ENCODE data around the gene CHRND.

The CHRND gene

DNA sequence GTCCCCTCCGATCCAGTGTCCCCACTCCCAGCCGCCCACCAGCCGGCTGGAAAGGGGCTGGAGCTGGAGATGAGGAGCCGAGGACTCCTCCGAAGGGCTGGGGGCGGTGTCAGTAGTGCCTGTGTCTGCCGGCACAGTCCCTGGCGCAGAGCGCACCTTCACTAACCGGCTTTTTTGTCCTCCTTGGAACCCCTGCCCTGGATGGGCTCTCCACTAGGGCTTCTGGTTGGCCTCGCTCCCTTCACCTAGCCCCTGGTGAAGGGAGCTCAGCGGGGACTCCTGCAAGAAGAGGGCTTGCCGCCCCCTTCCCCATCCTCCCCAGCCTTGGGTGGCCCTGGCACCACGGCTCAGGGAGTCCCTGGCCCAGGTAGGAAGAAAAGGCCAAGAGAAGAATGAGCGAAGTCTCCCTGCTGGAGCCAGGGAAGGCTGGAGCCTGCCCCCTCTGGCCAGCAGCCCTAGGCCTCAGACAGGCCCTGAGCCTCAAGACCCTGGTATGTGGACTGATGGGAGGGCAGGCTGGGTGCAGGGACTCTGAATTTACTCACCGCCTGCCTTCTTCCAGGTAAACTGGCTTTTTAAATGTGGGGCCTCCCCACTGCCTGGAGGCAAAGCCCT lies 37.8 kb upstream of the CHRND start:
- no peak for DNase-seq

DNA sequence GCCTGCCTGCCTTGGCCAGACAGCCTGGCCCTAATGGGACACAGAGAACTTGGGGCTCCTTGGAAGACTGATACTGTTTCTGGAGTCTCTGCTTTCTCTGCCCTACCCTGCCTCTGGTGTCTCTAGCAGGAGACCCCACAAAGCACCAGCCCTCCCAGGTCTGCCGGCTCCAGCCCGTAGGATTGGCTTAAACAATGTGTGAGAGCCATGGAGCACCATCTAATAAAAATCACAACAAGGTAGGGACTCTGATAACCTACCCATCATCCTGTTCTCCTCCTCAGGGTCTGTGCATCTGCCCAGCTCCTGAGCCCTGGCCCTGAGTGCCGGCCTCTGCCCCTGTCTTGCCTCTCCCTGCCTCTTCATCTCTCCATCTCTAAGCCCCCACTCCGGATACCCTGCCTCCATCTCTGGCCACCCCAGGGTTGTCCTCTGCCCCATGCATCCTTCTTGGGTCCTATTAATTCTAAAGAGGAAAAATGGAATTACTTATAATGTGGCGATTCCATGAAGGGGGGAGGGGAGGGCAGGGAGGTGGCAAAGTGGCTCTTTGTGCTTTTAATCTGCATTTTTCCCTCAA lies 37.1 kb upstream of the CHRND start:
- no peak for DNase-seq

DNA sequence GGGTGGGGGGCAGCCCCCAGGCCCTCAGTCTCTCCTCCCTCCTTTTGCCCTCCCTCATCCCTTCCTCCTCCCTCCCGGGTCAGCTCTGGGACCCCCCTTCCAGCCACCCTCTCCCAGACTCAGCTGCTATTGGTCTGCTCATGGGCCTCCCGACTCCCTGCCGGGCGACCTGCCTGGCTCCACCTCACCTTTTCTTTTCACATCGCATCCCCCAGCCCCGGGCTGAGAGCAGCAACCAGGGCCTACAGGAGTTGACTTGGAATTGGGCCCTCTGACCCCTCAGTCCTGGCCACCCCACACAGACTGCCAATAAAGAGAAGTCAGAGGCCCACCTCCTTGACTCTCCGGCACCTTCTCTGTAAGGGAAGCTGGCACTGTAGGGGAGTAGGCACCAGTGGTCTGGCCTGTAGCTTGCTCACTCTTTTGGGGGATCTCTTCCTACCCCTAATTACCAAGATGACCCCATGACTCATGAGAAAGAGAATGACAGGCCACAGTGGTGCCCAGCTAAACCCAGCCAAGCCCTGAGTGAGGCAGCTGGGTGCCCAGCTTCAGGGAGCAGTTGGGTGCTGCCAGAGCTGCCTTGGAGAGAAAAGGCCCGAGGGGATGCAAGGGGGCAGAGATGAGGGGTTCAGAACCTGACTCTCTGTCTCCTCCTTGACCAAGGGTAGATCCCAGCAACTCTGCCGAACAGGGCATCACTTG lies 36.3 kb upstream of the CHRND start:
- no peak for DNase-seq

DNA sequence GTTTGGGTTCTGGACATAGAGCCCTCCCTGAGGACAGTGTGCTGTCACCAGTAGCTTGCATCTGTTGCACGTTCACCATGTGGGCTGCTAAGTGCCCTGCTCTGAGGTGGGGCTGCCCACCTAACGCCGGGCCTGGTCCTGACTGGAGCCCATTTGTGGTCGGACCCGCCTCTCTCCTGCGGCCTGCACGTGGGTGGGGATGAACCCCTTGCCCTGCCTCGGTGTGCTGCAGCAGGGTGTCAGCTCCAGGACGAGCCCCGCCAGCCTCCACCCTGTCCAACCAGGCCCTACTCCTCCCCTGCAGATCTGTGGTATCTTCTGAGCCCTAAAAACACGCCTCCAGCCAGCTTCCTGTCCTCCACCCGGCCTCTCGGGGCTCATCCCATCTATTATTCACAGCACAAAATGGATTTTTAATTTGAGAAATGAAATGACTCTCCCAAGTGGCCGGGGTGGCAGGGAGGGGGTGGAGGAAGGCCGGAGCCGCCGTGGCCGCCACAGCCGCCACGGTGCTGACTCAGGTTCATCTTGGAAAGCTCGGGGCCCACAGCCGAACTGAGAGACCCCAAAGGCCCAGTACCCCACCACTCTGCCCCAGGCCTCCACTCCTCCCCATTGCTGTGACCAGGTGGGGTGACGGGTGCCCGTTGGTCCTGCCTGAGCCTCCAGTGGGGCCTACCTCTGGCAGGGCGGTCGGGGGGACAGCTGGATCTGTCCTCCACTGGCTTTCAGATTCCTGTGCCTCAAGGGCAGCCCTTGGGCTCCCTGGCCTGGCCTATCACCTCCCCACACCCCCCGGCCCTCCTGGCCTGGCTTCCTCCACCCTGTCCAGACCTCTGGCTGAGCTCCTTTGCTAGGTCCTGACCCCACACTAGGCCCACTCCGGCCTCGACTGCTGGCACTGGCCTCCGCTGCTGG lies 35.5 kb upstream of the CHRND start:
- DNase-seq, result no peak

DNA sequence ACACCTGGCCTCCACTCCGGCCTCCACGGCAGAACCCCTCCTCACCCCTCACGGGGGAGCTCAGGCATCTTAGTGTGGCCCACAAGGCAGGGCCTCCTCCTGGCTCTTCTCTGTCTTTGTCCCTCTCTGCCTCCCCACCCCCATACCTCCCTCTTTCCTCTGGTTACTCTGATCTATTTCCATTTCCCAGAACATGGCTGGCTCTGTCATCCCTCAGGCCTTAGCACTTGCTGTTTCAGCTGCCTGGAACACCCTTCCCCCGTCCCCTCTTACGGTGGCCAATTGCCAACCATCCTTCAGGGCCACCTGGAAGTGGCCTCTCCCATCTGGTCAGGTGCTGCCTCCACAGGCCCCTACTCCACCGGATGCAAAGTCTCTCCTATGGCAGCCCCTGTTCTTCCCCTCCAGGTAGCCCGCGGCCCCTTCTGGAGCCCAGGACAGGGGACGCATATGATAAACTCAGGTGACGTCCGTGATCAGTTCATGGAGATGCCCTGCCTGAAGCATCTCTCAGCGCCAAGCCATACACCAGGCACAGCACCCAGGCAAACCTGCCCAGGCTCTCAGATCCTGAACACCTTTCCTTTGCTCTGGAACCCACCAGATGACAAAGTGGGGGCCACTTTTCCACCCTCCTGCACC lies 34.7 kb upstream of the CHRND start:
- no peak for DNase-seq

DNA sequence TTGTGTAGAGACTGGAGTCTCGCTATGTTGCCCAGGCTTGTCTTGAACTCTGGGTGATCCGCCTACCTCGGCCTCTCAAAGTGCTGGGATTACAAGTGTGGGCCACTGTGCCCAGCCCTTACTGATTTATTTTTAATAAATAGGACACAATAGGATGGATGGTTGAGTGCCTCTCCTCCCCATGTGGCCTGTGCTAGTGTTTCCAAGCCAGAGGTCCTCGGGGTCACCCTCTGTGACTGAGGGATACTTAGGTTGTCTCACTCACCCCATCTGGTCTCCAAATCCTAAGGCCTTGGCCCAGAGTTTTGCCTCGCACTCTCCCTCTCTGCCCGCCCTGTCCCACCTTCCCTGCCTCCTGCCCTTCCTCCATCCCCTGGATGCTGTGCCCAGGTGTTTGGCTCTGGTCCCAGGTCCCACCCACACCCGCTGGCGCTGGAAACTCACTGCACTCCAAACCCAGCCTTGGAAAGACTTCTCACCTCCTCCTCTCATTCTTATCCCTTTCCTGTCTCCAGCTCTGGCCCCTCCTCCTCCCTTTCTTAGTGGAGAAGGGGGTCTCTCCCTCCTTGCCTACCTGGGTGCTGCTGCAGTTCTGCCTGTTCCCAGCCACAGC lies 33.6 kb upstream of the CHRND start:
- DNase-seq, result no peak

DNA sequence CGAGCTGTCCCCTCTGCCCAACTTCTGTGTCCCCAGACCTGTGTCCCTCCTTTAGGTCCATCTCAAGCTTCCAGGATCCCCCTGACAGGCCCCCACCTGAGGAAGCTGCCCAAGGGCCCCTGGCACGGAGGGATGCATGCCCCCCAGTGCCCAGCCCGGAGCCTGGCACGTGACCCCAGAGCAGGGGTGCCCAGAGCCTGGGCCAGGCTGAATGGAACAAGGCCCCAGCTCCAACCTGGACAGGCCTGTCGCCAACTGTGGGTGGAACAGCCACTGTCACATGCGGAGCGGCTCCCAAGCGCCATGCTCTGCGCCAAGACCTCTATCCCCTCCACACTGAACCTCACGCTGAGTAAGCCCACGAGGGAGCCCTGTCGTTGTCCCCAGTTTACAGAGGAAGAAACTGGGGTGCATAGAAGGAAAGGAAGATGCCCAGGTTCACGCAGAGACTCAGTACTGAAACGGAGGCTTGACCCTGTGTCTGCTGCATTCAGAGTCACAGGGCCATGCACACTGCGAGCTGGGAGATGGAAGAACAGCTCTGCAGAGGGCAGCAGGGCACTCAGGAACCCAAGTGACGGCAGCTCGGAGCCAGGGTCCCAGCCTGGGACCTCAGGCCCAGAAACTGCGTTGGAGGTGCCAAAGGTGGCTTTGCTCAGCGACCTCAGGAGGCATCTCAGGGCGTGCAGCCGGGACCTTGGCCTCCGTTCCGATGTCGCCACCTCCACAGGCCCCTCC lies 32.8 kb upstream of the CHRND start:
- DNase-seq, result no peak

DNA sequence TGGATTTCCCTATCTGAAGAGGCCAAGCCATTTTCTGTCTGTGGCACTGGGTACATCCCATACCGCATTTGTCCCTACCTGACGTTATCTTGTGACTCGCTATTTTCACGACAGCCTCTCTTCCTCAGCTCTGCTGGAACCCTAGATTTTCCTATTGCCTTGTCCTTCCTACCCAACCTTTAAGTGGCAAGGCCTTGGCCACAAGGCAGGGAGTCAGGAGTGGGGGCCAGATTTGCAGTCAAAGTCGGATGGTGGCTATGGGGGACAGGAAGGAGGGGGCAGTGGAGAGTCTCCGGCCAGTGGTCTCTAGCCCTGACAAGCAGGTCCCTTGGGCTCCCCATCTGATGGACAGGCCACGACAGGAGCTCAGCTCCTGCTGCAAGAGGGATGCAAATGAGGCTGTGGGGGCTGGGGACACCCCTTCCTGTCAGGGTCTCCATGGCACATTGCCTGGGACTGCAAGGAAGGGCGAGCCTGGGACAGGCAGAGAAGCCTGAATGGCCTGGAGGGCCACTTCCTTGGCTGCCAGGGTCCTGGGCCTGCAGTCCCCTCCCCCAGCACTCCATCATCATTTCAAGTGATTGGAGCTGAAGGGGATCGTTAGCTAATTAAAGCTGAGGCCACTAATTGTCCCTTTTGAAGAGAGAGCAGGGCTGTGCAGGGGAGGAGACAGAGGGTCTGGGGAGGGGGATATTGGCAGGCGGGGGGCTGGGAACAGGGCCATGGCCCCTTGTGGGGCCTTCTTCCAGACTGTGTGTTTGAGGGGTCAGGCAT lies 32.1 kb upstream of the CHRND start:
- no peak for DNase-seq

DNA sequence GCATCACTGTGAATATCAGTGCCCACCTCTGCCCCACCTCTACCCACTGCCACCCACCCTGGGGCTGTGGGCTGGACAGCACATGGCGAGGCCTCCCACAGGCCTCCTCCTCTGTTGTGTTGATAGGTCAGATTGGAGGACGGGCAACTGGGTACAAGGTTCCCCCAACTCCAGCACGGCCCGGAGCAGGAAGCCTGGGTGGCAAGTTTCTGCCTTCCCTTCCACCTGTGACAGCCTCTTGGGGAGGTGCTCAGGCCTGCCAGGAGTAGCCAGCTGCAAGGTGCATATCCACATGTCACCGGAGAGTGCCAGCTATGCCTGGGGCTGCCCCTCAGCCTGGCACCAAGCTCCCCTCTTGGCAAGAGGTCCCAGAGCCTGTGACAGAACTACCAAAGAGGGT lies 31.4 kb upstream of the CHRND start:
- no peak for DNase-seq

DNA sequence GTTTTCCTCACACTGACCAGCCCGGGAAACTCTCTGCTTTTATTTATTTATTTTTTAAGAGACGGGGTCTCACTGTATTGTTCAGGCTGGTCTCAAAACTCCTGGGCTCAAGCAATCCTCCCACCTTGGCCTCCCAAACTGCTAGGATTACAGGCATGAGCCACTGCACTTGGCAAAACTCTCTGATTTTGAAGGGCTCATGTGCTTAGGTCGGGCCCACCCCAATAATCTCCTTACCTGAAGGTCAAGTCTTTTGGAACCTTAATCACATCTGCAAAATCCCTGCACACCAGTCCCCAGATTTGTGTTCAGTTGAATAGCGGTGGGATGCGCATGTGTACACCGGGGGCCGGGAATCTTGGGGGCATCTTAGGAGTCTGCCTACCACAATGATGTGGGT lies 30.7 kb upstream of the CHRND start:
- DNase-seq, result no peak

DNA sequence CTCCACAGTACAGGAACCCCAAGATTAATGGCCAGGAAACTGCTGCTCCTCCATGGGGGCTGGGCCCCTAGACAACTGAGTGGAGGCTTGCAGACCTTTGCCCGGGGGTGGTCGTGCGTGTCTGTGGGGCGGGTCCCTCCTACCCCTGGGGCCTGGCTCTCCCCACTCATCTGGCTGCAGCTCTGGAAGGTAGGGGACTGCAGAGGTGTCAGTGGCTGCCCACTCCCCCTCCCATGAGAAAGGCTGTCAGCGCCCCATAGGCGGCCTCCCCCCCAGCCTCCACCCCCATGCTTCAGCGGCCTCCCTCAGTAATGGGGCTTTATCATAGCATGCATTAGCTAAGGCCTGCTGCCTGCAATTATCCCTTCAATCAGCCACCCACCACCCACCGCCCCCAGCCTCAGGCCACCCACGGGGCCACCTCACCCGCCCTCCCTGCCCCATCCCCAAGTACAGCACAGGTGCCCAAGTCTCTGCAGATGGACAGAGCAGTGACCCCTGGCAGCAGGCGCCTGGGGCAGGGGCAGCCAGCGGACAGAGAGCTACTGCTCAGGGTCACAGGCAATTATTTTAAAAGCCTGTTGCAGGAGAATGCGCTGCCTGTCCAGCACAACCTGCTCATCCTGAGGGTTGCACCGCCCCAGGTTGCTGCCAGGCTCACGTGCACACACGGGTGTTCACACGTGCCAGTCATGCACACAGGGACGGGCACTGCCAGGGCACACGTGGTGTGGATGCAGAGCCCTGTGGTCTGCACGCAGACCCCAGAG lies 29.3 kb upstream of the CHRND start:
- DNase-seq, result no peak

DNA sequence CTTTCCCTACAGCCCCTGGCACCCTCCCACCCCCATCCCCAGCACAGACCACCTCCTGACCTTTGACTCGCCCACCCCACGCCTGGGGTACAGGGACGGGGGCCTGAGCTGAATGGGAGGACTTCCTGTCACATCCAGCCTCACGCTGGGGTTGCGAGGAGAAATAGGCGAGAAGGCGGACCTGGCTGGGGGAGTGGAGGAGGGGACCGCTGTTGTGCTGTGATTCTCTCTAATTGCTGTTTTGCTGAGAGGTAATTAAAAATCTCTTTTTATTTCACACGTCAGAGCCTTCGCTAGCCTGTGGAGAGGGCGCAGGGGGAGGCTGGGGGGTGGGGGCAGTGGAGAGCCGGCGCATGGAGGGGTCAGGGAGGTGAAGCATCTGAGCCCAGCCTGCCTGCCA lies 28.6 kb upstream of the CHRND start:
- no peak for DNase-seq

DNA sequence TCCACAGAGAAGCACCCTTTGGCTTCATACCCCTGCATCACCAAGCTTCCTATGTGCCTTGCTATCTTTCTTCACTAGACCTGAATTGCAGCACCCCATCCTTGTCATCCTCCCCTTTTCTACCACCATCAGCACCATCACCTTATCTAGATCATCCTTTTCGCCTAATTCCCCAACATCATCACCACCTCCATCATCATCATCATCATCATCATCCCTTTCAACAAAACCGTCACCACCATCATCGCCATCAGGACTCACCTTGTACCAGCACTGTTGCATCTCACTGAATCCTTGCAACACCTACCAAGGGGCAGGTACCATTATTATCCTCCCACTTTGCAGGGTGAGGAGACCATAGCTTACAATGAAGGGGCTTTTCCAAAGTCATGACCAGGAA lies 27.5 kb upstream of the CHRND start:
- no peak for DNase-seq

DNA sequence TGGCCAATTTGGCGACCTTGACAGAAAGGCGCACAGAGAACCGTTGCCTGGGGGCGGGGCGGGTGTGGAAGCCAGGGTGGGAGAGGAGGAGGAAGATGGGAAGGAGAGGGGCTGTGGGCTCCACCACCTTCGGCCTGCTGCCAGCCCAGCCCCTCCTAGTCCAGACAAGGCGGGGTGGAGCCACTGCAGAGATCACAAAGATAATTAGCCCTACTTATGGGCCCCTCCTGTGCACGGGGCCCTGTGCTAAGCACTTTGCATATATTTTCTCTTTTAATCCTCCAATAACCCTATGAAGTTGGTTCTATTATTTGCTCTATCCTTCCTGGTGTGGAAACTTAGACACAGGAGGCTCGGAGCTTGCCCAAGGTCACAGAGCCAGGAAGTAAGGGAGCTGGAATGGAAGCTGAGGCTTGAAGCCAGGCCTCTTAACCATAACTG lies 24.6 kb upstream of the CHRND start:
- no peak for DNase-seq

DNA sequence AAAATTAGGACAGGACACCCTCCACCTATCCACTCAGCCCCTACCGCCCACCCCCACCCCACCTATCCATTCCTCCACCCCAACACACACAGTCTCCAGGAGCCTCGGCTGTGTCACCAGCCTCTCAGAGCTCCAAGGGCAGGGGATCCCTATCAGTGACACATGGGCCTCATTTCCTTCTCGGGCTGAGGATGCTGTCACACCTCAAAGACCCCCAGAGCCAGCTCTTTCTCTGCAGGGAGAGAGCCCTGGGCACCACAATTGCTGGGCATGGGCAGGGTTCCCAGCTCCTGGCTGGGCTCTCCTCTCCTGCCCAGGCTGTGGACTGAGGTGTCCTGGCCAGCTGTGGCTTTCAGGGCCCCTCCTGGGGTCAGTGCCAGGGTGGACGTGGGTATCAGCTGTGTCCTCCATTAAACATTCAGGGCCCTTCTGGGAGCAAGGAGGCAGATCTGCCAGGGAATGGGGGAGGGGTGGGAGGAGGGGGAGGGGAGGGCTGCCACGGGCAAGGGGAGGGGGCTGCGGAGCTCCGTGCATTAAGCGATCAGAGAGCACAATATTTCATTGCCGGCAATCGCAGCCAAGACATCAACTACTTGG lies 24.1 kb upstream of the CHRND start:
- DNase-seq, result no peak

DNA sequence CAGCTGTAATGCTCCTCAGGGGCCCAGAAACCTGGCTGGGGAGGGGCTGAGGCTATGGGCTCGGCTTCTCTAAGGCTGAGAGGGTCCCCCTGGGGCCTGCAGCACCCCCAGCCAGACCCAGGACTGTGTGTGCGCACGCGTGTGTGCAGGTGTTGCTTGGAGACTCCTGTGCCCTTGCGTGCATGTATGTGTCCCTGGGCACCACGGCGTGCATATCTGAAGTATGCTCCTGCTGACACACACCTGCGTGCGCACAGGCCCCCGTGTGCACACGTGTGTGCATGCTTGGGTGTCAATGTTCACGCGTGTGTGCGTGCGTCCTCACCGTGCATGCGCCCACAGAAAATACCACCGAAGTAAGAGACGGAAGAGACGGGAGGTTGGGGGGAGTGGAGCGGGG lies 23.4 kb upstream of the CHRND start:
- DNase-seq, result peak in 2 of 5 experiments; percentile 28 to 35

DNA sequence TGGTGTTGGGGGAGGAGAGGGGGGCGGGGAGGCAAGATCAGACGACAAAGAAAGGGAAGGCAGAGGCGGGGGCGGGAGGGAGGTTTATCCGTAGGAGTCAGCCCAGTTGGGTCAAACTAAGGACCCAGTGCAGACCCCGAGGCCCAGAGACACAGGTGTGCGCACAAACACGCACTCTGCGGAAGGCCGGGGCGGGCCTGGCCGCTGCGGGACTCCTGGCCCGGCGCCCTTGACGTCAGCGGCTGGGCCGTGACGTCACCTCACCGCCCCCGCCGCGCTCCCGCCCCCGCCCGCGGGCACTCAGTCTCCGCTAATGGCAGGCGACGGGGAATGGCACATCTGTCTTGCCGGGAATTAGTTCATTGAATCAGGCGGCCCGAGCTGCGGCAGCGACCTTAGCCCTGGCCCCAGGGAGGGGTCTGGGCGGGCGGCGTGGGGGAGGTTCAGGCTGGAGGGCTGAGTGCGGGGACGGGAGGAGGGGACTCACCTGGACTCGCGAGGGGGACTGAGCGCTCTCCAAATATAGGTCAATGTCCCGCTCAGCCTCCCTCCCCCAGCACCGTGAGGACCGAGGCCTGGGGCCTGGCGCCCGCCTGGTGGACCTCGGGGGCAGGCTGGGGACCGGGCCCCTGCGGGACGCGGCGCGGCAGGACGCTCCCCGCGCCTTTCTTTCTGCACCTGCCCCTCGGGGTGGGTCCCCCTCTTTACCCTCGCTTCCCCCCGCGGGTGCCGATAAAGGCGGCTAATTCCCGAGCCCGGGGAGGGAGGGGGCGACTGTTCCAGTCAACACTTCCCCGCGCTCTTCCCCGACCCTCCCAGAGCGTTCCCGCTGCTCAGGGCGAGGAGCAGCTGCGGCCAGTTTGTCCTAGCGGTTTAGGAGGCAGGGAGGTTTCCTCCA lies 22.8 kb upstream of the CHRND start:
- DNase-seq, result peak in 4 of 5 experiments; percentile 8 to 53 (median 36)

DNA sequence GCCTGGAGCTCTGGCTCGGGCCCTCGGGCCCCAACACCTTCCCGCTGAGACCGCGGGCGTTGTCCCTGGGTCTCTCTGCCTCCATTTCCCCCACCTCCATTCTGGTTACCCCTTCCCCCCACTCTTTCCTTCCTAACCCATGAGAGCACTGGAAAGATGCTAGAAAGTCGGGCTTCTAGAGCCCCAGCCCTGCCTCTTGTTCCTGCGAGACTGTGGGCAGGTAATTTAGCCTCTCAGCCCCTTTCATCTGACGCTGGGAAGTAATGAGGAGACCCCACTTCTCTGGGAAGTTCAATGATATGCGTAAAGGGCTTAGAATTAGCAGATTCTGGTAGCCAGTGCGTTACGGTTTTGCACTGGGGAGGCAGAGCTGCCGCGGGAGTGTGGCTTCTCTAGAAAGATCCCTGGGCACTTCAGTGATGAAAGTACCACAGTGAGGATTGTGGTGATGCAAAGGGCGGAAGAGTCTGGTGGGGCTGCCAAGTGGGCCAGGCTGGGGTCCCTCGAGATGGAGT lies 22.1 kb upstream of the CHRND start:
- no peak for DNase-seq

Data from T-helper 2 cell (primary cell).